ENCODE measurements around the gene YTHDF1.

The YTHDF1 gene

GRCh38 chr20:63196768-63197470 is 19.0 kb downstream of the YTHDF1 start:
- H3K9me3 ChIP-seq (ENCODE audit: insufficient read depth, low read length) = no peaks in the 10 kb centered on the region
- H3K27me3 ChIP-seq (ENCODE audit: low read depth, low read length) = no peaks in the 10 kb centered on the region
- peaks cover 28% of the 10 kb centered on the region for H3K36me3 ChIP-seq (replicated peaks; ENCODE audit: low read depth, low read length)
- H3K9ac ChIP-seq (ENCODE audit: low read length) = no peak overlapping the region
- H2AFZ ChIP-seq (ENCODE audit: low read depth, low read length) = no peak overlapping the region
- H3K27ac ChIP-seq (ENCODE audit: low read length) = no peak overlapping the region
- TF ChIP-seq EZH2phosphoT487 (IDR thresholded peaks at IDR 0.05; ENCODE audit: low read depth) (no peak), CTCF (IDR thresholded peaks at IDR 0.05; ENCODE audit: low read depth, low read length) (no peak)
- H3K4me1 ChIP-seq (ENCODE audit: low read length) = no peaks in the 10 kb centered on the region
- H3K79me2 ChIP-seq (ENCODE audit: low read length) = peaks cover 72% of the 10 kb centered on the region
- H3K4me2 ChIP-seq (ENCODE audit: low read length) = no peak overlapping the region
- no peak overlapping the region for H3K4me3 ChIP-seq (ENCODE audit: low read length)
- H4K20me1 ChIP-seq (ENCODE audit: insufficient read depth, low read length) = peaks cover 62% of the 10 kb centered on the region

- Histone ChIP-seq H2AFZ (ENCODE audit: low read depth, low read length) (no peak overlapping the region), H3K4me1 (ENCODE audit: low read length) (no peaks in the 10 kb centered on the region), H3K4me2 (ENCODE audit: low read length) (no peak overlapping the region), H4K20me1 (ENCODE audit: insufficient read depth, low read length) (peaks cover 44% of the 10 kb centered on the region), H3K9ac (ENCODE audit: low read length) (no peak overlapping the region), H3K79me2 (ENCODE audit: low read length) (peaks cover 51% of the 10 kb centered on the region), H3K27ac (ENCODE audit: low read length) (no peak overlapping the region), H3K36me3 (replicated peaks; ENCODE audit: low read depth, low read length) (peaks cover 18% of the 10 kb centered on the region), H3K9me3 (ENCODE audit: insufficient read depth, low read length) (no peaks in the 10 kb centered on the region), H3K27me3 (ENCODE audit: low read depth, low read length) (no peaks in the 10 kb centered on the region), H3K4me3 (ENCODE audit: low read length) (no peak overlapping the region)
- TF ChIP-seq EZH2phosphoT487 (IDR thresholded peaks at IDR 0.05; ENCODE audit: low read depth) = no peak
- TF ChIP-seq CTCF (IDR thresholded peaks at IDR 0.05; ENCODE audit: low read depth, low read length) = no peak
Measured at GRCh38 chr20:63194797-63195173, 21.1 kb downstream of the YTHDF1 start.

GRCh38 chr20:63194007-63194796 is 21.7 kb downstream of the YTHDF1 start:
- Histone ChIP-seq H2AFZ (ENCODE audit: low read depth, low read length) (no peak overlapping the region), H4K20me1 (ENCODE audit: insufficient read depth, low read length) (peaks cover 39% of the 10 kb centered on the region), H3K9ac (ENCODE audit: low read length) (no peak overlapping the region), H3K4me2 (ENCODE audit: low read length) (no peak overlapping the region), H3K4me1 (ENCODE audit: low read length) (no peaks in the 10 kb centered on the region), H3K27me3 (ENCODE audit: low read depth, low read length) (no peaks in the 10 kb centered on the region), H3K9me3 (ENCODE audit: insufficient read depth, low read length) (no peaks in the 10 kb centered on the region), H3K79me2 (ENCODE audit: low read length) (peaks cover 45% of the 10 kb centered on the region), H3K4me3 (ENCODE audit: low read length) (no peak overlapping the region), H3K27ac (ENCODE audit: low read length) (no peak overlapping the region), H3K36me3 (replicated peaks; ENCODE audit: low read depth, low read length) (peaks cover 18% of the 10 kb centered on the region)
- TF ChIP-seq CTCF (IDR thresholded peaks at IDR 0.05; ENCODE audit: low read depth, low read length) = no peak
- no peak for TF ChIP-seq EZH2phosphoT487 (IDR thresholded peaks at IDR 0.05; ENCODE audit: low read depth)

- H3K27me3 ChIP-seq (ENCODE audit: low read depth, low read length) = no peaks in the 10 kb centered on the region
- no peak overlapping the region for H3K4me3 ChIP-seq (ENCODE audit: low read length)
- no peak overlapping the region for H3K4me2 ChIP-seq (ENCODE audit: low read length)
- peaks cover 27% of the 10 kb centered on the region for H4K20me1 ChIP-seq (ENCODE audit: insufficient read depth, low read length)
- peaks cover 18% of the 10 kb centered on the region for H3K36me3 ChIP-seq (replicated peaks; ENCODE audit: low read depth, low read length)
- no peaks in the 10 kb centered on the region for H3K4me1 ChIP-seq (ENCODE audit: low read length)
- H3K9me3 ChIP-seq (ENCODE audit: insufficient read depth, low read length) = no peaks in the 10 kb centered on the region
- H3K9ac ChIP-seq (ENCODE audit: low read length) = no peak overlapping the region
- TF ChIP-seq CTCF (IDR thresholded peaks at IDR 0.05; ENCODE audit: low read depth, low read length) (no peak), EZH2phosphoT487 (IDR thresholded peaks at IDR 0.05; ENCODE audit: low read depth) (no peak)
- H3K27ac ChIP-seq (ENCODE audit: low read length) = no peak overlapping the region
- H2AFZ ChIP-seq (ENCODE audit: low read depth, low read length) = no peak overlapping the region
- peaks cover 30% of the 10 kb centered on the region for H3K79me2 ChIP-seq (ENCODE audit: low read length)
Measured at GRCh38 chr20:63192721-63193120, 23.2 kb downstream of the YTHDF1 start.

All from OCI-LY3 (cell line).